B cell (primary cell): ENCODE measurements around the gene CDT1. TPM values are rescaled to one million over a fixed set of nuclear protein-coding genes. Genes with fewer than 3 reads are reported as not detected.

Source experiments
- ATAC-seq: fragments of 200-7000 bp; cut with Tn5 transposase; one replicate; pipeline ENCODE4 v1.10.0; 2021; ENCODE audit warnings: low read depth, mild to moderate bottlenecking, moderate number of reproducible peaks, moderate library complexity
- CTCF ChIA-PET: fragments of 350-600 bp; sonication (Branson Sonifier 250); formaldehyde crosslinking; loops from one replicate; lab custom pipeline; 2021; ENCODE audit warnings: antibody characterized with exemption, inconsistent platforms; lab: Charles Lee
- POLR2A ChIA-PET: fragments of 350-600 bp; sonication (Branson Sonifier 250); formaldehyde crosslinking; loops from one replicate; lab custom pipeline; 2021; ENCODE audit warnings: antibody characterized with exemption; lab: Charles Lee
- DNase-seq: peaks from one replicate; pipeline ENCODE4 v3.0.0; 2013
- H2AFZ ChIP-seq: 2 replicates; pipeline ENCODE4 v1.6.1; 2012; ENCODE audit warnings: mild to moderate bottlenecking, low read depth, low read length; ENCODE audit not compliant: insufficient read depth, poor library complexity, severe bottlenecking
- H3K27ac ChIP-seq, 2 donors: 1 replicate in 1 of 2; 2 replicates in 1 of 2; pipeline ENCODE4 v1.5.1; 2012 to 2013; ENCODE audit warnings: low read length in 2 of 2, mild to moderate bottlenecking in 2 of 2, moderate library complexity in 1 of 2
- H3K27me3 ChIP-seq, 4 experiments: fragments of 200-600 bp in 1 of 4; sonication (generic) in 1 of 4; replicated peaks in 1 of 4; 1 replicate in 2 of 4; 2 replicates in 2 of 4; pipeline versions ENCODE4 v1.6.1 to v1.7.0; 2013 to 2016; ENCODE audit warnings: low read length in 3 of 4, mild to moderate bottlenecking in 2 of 4, mixed read lengths in 1 of 4, moderate library complexity in 1 of 4; ENCODE audit not compliant: insufficient read depth in 4 of 4, control insufficient read depth in 3 of 4; ENCODE audit errors: control extremely low read depth in 1 of 4
- H3K36me3 ChIP-seq, 2 experiments: replicated peaks in 1 of 2; 1 replicate in 1 of 2; 2 replicates in 1 of 2; pipeline versions ENCODE4 v1.6.1 to v1.7.1; 2013; ENCODE audit warnings: low read length in 1 of 2; ENCODE audit not compliant: insufficient read depth in 2 of 2, control insufficient read depth in 1 of 2; ENCODE audit errors: control extremely low read depth in 1 of 2, extremely low read depth in 1 of 2
- H3K4me1 ChIP-seq, 2 donors: fragments of 200-600 bp in 1 of 2; sonication (generic) in 1 of 2; 1 replicate in 1 of 2; 2 replicates in 1 of 2; pipeline versions ENCODE4 v1.5.1 to v1.6.1; 2013 to 2017; ENCODE audit warnings: low read length in 2 of 2; ENCODE audit not compliant: control insufficient read depth in 2 of 2, insufficient read depth in 2 of 2
- H3K4me2 ChIP-seq: replicated peaks from 2 replicates; pipeline ENCODE3; 2012; ENCODE audit warnings: mild to moderate bottlenecking, low read depth, low read length; ENCODE audit not compliant: poor library complexity, severe bottlenecking
- H3K4me3 ChIP-seq, 5 experiments: fragments of 200-600 bp in 1 of 5; sonication (generic) in 1 of 5; 1 replicate in 3 of 5; 2 replicates in 2 of 5; pipeline versions ENCODE4 v1.5.1 to v1.7.0; 2011 to 2016; ENCODE audit warnings: low read length in 4 of 5, mild to moderate bottlenecking in 4 of 5, low read depth in 2 of 5, control low read depth in 1 of 5, moderate library complexity in 1 of 5; ENCODE audit not compliant: insufficient read depth in 1 of 5; ENCODE audit errors: control extremely low read depth in 1 of 5, extremely low read depth in 1 of 5
- H3K79me2 ChIP-seq: fragments of 200-600 bp; sonication (generic); one replicate; pipeline ENCODE4 v1.6.0; 2016; ENCODE audit warnings: low read length; ENCODE audit not compliant: control insufficient read depth, insufficient read depth
- H3K9ac ChIP-seq: fragments of 200-600 bp; sonication (generic); 2 replicates; pipeline ENCODE4 v1.6.1; 2017; ENCODE audit warnings: mild to moderate bottlenecking, low read length, moderate library complexity
- H3K9me3 ChIP-seq, 3 donors: one replicate each; pipeline versions ENCODE4 v1.6.1 to v1.7.1; 2013; ENCODE audit warnings: low read length in 2 of 3; ENCODE audit not compliant: control insufficient read depth in 2 of 3, insufficient read depth in 1 of 3; ENCODE audit errors: control extremely low read depth in 1 of 3
- H4K20me1 ChIP-seq: 2 replicates; pipeline ENCODE4 v1.6.0; 2012; ENCODE audit warnings: mild to moderate bottlenecking, low read length; ENCODE audit not compliant: insufficient read depth, control insufficient read depth, poor library complexity, severe bottlenecking
- H3K27ac Mint-ChIP-seq: one replicate; pipeline ENCODE4 v1.8.0; 2021; ENCODE audit warnings: mixed read lengths
- H3K27me3 Mint-ChIP-seq: one replicate; pipeline ENCODE4 v1.8.0; 2021; ENCODE audit warnings: mixed read lengths
- H3K4me1 Mint-ChIP-seq: one replicate; pipeline ENCODE4 v1.8.0; 2021; ENCODE audit warnings: mixed read lengths
- H3K4me3 Mint-ChIP-seq: one replicate; pipeline ENCODE4 v1.8.0; 2021; ENCODE audit warnings: mixed read lengths
- H3K9me3 Mint-ChIP-seq: one replicate; pipeline ENCODE4 v1.8.0; 2022; ENCODE audit warnings: mixed read lengths; ENCODE audit not compliant: insufficient read depth
- EZH2 ChIP-seq: IDR thresholded peaks from 2 replicates; pipeline ENCODE4 v1.6.1; 2012; ENCODE audit warnings: borderline replicate concordance, low read depth, mild to moderate bottlenecking, moderate library complexity, low read length; ENCODE audit not compliant: insufficient read depth, poor library complexity, severe bottlenecking
- WGBS: methylation state at CpG from one replicate; pipeline ENCODE4 v1.1.5; 2013; ENCODE audit warnings: missing lambda C conversion rate; ENCODE audit not compliant: insufficient coverage; 5-methylcytosine and 5-hydroxymethylcytosine counted together
- intact Hi-C: fragments of 100-400 bp; cut with micrococcal nuclease; formaldehyde crosslinking; loops from one replicate; pipeline ENCODE4 v1.10.0; 2022
- polyA plus RNA-seq: library from polyadenylated mRNA; depleted of rRNA; stranded (reverse); fragments of >200 nt; gene quantifications from 2 replicates; pipeline ENCODE4 v1.2.3, GENCODE V29; 2012
- total RNA-seq, 2 donors: library from RNA; stranded (reverse); fragments of 120-200 nt in 1 of 2; gene quantifications; 1 replicate in 1 of 2; 2 replicates in 1 of 2; pipeline versions ENCODE4 v1.2.3 to v1.2.4, GENCODE V29; 2013 to 2022
- TF ChIP-seq, protein P1 (sequence below): fragments of 200-600 bp; IDR thresholded peaks from one replicate; pipeline ENCODE4 v1.8.0; 2022; ENCODE audit warnings: antibody characterized with exemption, mild to moderate bottlenecking

Gene CDT1
- total and polyA plus RNA-seq, 2 donors (not counting 1 experiment from before 2014, with no cell fraction given) = 0.27 to 0.36 TPM

DNA sequence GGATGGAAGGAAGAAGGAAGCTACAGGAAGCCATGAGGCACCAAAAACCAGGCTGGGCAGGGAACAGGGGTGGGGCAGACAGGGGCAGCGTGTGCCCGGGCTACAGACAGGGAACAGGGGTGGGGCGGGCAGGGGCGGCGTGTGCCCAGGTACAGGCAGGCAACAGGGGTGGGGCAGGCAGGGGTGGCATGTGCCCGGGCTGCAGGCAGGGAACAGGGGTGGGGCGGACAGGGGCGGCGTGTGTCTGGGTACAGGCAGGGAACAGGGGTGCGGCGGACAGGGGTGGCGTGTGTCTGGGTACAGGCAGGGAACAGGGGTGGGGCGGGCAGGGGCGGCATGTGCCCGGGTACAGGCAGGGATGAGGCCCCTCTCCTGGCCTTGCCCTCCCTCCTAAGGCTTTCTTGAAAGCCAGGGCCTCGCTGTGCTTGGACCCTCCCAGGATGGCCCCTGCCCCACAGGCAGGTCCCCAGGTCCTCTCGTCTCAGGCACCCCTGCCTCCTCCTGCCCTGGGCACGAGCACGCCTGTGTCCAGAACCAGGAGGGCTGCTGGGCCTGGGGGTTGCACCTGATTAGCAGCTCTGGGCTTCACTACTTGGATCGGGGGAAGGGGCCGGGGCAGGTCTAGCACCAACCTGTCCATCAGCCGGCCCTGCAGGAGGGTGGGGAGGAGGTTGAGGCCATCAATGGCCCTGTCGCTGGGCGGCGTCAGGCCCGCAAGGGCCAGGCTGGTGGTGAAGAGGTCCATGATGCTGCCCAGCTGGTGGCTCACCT is 22.7 kb downstream of the CDT1 start:
- no peak for TF ChIP-seq EZH2
- TF ChIP-seq, protein P1, sequence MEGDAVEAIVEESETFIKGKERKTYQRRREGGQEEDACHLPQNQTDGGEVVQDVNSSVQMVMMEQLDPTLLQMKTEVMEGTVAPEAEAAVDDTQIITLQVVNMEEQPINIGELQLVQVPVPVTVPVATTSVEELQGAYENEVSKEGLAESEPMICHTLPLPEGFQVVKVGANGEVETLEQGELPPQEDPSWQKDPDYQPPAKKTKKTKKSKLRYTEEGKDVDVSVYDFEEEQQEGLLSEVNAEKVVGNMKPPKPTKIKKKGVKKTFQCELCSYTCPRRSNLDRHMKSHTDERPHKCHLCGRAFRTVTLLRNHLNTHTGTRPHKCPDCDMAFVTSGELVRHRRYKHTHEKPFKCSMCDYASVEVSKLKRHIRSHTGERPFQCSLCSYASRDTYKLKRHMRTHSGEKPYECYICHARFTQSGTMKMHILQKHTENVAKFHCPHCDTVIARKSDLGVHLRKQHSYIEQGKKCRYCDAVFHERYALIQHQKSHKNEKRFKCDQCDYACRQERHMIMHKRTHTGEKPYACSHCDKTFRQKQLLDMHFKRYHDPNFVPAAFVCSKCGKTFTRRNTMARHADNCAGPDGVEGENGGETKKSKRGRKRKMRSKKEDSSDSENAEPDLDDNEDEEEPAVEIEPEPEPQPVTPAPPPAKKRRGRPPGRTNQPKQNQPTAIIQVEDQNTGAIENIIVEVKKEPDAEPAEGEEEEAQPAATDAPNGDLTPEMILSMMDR = no peak
- H3K36me3 ChIP-seq = peaks cover 0 to 19% of the 10 kb centered on the region in 2 experiments
- ChIA-PET CTCF (no interaction called here), POLR2A (interaction anchor here (0.6 kb wide), 1 partner anchor 223 kb away, joined by 4 read pairs; no protein-coding TSS in a partner anchor)
- no peak for ATAC-seq
- Mint-ChIP-seq H3K27ac (no peak overlapping the region), H3K9me3 (no peaks in the 10 kb centered on the region), H3K27me3 (no peaks in the 10 kb centered on the region), H3K4me1 (no peaks in the 10 kb centered on the region), H3K4me3 (no peak overlapping the region)
- H3K79me2 ChIP-seq = no peaks in the 10 kb centered on the region
- H3K27ac ChIP-seq = no peak overlapping the region
- intact Hi-C loops = no loop called here
- no peak overlapping the region for H2AFZ ChIP-seq
- no peak overlapping the region for H3K9ac ChIP-seq
- H3K27me3 ChIP-seq = no peaks in the 10 kb centered on the region
- no peak overlapping the region for H3K4me3 ChIP-seq
- H3K4me2 ChIP-seq = no peak overlapping the region
- no peaks in the 10 kb centered on the region for H3K4me1 ChIP-seq
- no peaks in the 10 kb centered on the region for H4K20me1 ChIP-seq
- 96% methylated on average over 25 of the region's 26 CpGs for WGBS
- no peak for DNase-seq
- no peaks in the 10 kb centered on the region for H3K9me3 ChIP-seq

DNA sequence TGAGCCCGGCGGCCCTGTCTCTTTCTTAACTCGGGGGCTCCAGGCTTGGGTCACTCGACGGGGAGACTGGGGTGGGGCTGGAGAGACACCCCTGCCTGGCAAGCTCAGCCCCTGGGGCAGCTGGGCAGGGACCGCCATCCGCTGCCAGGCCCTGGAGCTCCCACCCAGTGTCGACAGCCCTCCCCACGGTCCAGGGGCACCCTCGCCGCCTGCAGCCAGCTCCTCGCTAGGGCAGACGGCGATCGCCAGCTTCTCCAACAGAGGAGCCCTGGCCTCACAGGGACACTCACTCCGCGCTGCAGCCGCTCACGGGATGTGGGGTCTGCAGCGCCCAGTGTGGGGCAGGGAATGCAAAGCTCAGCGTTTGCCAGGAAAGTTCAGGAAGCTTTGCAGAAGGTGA is 24.1 kb downstream of the CDT1 start:
- Mint-ChIP-seq H3K9me3 (no peaks in the 10 kb centered on the region), H3K27me3 (no peaks in the 10 kb centered on the region), H3K27ac (no peak overlapping the region), H3K4me3 (no peak overlapping the region), H3K4me1 (no peaks in the 10 kb centered on the region)
- Histone ChIP-seq H3K27me3 (no peaks in the 10 kb centered on the region), H3K9me3 (no peaks in the 10 kb centered on the region), H3K4me1 (no peaks in the 10 kb centered on the region), H3K79me2 (no peaks in the 10 kb centered on the region), H3K9ac (no peak overlapping the region), H2AFZ (no peak overlapping the region), H3K4me3 (no peak overlapping the region), H3K36me3 (peaks cover 0 to 12% of the 10 kb centered on the region in 2 experiments), H3K27ac (no peak overlapping the region), H3K4me2 (no peak overlapping the region), H4K20me1 (no peaks in the 10 kb centered on the region)
- intact Hi-C loops = no loop called here
- ChIA-PET POLR2A (no interaction called here), CTCF (interaction anchor here (1.8 kb wide), 1 partner anchor 10 kb away, joined by 6 read pairs; no protein-coding TSS in a partner anchor)
- TF ChIP-seq, protein P1 = no peak
- no peak for TF ChIP-seq EZH2
- DNase-seq (no peak), ATAC-seq (no peak)
- 98% methylated on average over 21 of the region's 21 CpGs for WGBS
